ENCODE results near the gene HOXD4.

- no peak for TF ChIP-seq EP300 (IDR thresholded peaks at IDR 0.05; ENCODE audit: borderline replicate concordance in 1 of 2, low read depth in 1 of 2, low read length in 1 of 2)
- no peak for TF ChIP-seq EZH2phosphoT487 (IDR thresholded peaks at IDR 0.05; ENCODE audit: borderline replicate concordance, low read depth)
- TF ChIP-seq CTCF (IDR thresholded peaks at IDR 0.05): no peak
- no peak for TF ChIP-seq RAD21 (IDR thresholded peaks at IDR 0.05; ENCODE audit: low read length)
Measured at GRCh38 chr2:176133389-176133788, 18.0 kb upstream of the HOXD4 start.

All from SK-N-SH (cell line).